Endothelial cell of umbilical vein (primary cell): Measurements from ENCODE around the gene PLEKHD1.

Experiments
- CTCF ChIP-seq, 2 donors: IDR thresholded peaks; 1 replicate in 1 of 2; 2 replicates in 1 of 2; pipeline ENCODE4 v1.5.1; 2011; ENCODE audit warnings: low read length in 2 of 2, mild to moderate bottlenecking in 2 of 2, moderate library complexity in 2 of 2, control low read depth in 1 of 2, inconsistent platforms in 1 of 2, low read depth in 1 of 2; ENCODE audit not compliant: insufficient read depth in 1 of 2; ENCODE audit errors: extremely low read depth in 1 of 2
- EZH2 ChIP-seq: IDR thresholded peaks from 2 replicates; pipeline ENCODE4 v1.6.1; 2012; ENCODE audit warnings: borderline replicate concordance, low read depth, mild to moderate bottlenecking, moderate library complexity, low read length, inconsistent platforms; ENCODE audit not compliant: severe bottlenecking
- FOS ChIP-seq: IDR thresholded peaks from 2 replicates; pipeline ENCODE4 v1.6.1; 2011; ENCODE audit warnings: mild to moderate bottlenecking, low read length, moderate library complexity, borderline replicate concordance; ENCODE audit not compliant: insufficient read depth
- GATA2 ChIP-seq: IDR thresholded peaks from 2 replicates; pipeline ENCODE4 v1.7.0; 2011; ENCODE audit warnings: low read depth, mild to moderate bottlenecking, moderate library complexity, mixed read lengths, low read length; ENCODE audit not compliant: insufficient read length, insufficient read depth
- JUN ChIP-seq: IDR thresholded peaks from 2 replicates; pipeline ENCODE4 v1.6.1; 2011; ENCODE audit warnings: borderline replicate concordance, low read depth; ENCODE audit not compliant: insufficient read length, insufficient read depth
- MAX ChIP-seq: IDR thresholded peaks from 2 replicates; pipeline ENCODE4 v1.6.1; 2011; ENCODE audit not compliant: insufficient read depth, insufficient read length
- MYC ChIP-seq: IDR thresholded peaks from one replicate; pipeline ENCODE4 v1.6.1; 2011; ENCODE audit warnings: mild to moderate bottlenecking, low read depth, low read length
- POLR2A ChIP-seq: IDR thresholded peaks from 2 replicates; pipeline ENCODE4 v1.6.1; 2012; ENCODE audit warnings: low read depth, mild to moderate bottlenecking, control low read depth, low read length
- POLR2AphosphoS5 ChIP-seq: IDR thresholded peaks from 2 replicates; pipeline ENCODE4 v1.6.1; 2012; ENCODE audit warnings: low read depth, mild to moderate bottlenecking, control low read depth, low read length, moderate library complexity; ENCODE audit not compliant: insufficient read depth

GRCh38 chr14:69485701-69486100 is 1.2 kb downstream of the PLEKHD1 start:
- TF ChIP-seq CTCF (IDR thresholded peaks at IDR 0.05; ENCODE audit: extremely low read depth in 1 of 2, insufficient read depth in 1 of 2, low read depth in 1 of 2, low read length in 2 of 2) = no peak
- no peak for TF ChIP-seq EZH2
- no peak for TF ChIP-seq MAX
- TF ChIP-seq MYC = no peak
- no peak for TF ChIP-seq POLR2AphosphoS5
- no peak for TF ChIP-seq POLR2A
- TF ChIP-seq FOS = no peak
- TF ChIP-seq JUN = no peak
- no peak for TF ChIP-seq GATA2
